ENCODE results near the gene SLC5A1. TPM values are rescaled to one million over a fixed set of nuclear protein-coding genes. Genes with fewer than 3 reads are reported as not detected.
"Not testable (repeated sequence)": the region's sequence is repeated elsewhere in the genome, so short reads cannot be mapped to it uniquely, and the experiment has no call there.

The SLC5A1 gene
- total and polyA plus RNA-seq, 9 of the 15 experiments (the other 6 are each of a cell fraction or from before 2014, with no cell fraction given), result not detected

DNA sequence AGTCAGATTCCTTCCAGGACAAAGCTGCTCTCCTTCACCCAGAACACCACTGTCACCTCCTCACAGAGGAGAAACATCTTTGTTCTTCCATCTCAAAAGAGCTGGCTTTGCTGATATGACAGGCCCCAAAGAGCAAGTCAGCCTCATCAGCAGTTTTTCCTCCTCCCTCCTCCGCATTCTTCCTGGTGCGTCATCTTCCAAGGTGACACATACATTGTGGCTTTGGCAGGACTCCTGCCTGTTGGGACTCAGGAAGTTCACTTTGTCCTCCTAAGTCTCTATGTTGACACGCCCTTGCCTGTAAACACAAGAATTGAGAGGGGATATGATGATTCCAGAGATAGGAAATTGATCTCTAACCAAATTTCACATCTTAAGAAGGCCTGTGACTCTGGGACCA, 92.9 kb downstream of the SLC5A1 start (continued):
- TF ChIP-seq ZNF318 (IDR thresholded peaks at IDR 0.05; ENCODE audit: borderline replicate concordance in 1 of 2, low read depth in 1 of 2) (peak in 1 of 2 experiments; percentile 61; a peak in 1 of 4 replicates), DPF2 (IDR thresholded peaks at IDR 0.05) (0 out of 2 replicates have a peak, but pooled peaks have one; percentile 24), SMARCE1 (IDR thresholded peaks at IDR 0.05) (peak; percentile 42; the same call in 1 of the 2 replicates), ZNF316 (IDR thresholded peaks at IDR 0.05) (peak; percentile 94), NFE2 (IDR thresholded peaks at IDR 0.05; ENCODE audit: low read depth) (peak; percentile 27; the same call in 1 of the 2 replicates), ATF3 (IDR thresholded peaks at IDR 0.05) (peak; percentile 82), JUN (IDR thresholded peaks at IDR 0.05; ENCODE audit: borderline replicate concordance, low read depth, low read length) (0 out of 2 replicates have a peak, but pooled peaks have one; percentile 23), MAFK (IDR thresholded peaks at IDR 0.05; ENCODE audit: low read length) (peak; percentile 79), ZEB2 (IDR thresholded peaks at IDR 0.05) (0 out of 2 replicates have a peak, but pooled peaks have one; percentile 37)
- TF ChIP-seq ATF3 (CRISPR knock-in tag; conservative IDR thresholded peaks at IDR 0.05); JUN (CRISPR knock-in tag; IDR thresholded peaks at IDR 0.05; ENCODE audit: borderline replicate concordance): not testable (repeated sequence)

GRCh38 chr22:32136881-32137280, 93.8 kb downstream of the SLC5A1 start:
- H3K9ac ChIP-seq (ENCODE audit: insufficient read depth in 1 of 2, low read depth in 2 of 2, low read length in 2 of 2); H3K4me1 ChIP-seq (replicated peaks in 1 of 2; ENCODE audit: control insufficient read depth in 2 of 2, insufficient read depth in 2 of 2, low read length in 2 of 2); H3K36me3 ChIP-seq (ENCODE audit: control insufficient read depth, insufficient read depth, low read length); in situ Hi-C loops (cut with MboI); H3K79me2 ChIP-seq (ENCODE audit: control insufficient read depth, insufficient read depth, low read length); BruUV-seq (replicated peaks); H4K20me1 ChIP-seq (replicated peaks; ENCODE audit: control insufficient read depth, insufficient read depth, low read length); POLR2A ChIA-PET; H3K27ac ChIP-seq (ENCODE audit: extremely low read depth, low read depth, low read length); H3K27me3 ChIP-seq (ENCODE audit: control insufficient read depth in 2 of 2, insufficient read depth in 2 of 2, low read length in 2 of 2); FAIRE-seq; H2AFZ ChIP-seq (ENCODE audit: low read depth, low read length); H3K4me3 ChIP-seq; H3K4me2 ChIP-seq (ENCODE audit: insufficient read depth, low read length); intact Hi-C loops (cut with micrococcal nuclease); ATAC-seq; CTCF ChIA-PET (ENCODE audit: low intra/inter-chr PET ratio); H3K9me3 ChIP-seq (replicated peaks; ENCODE audit: control insufficient read depth, insufficient read depth, low read depth, low read length); H3K9me1 ChIP-seq (ENCODE audit: control insufficient read depth, insufficient read depth, low read length); DNase-seq (ENCODE audit: extremely low read depth in 1 of 4, low spot score in 3 of 4): not testable (repeated sequence)
- 22% methylated on average over 3 of the region's 4 CpGs for WGBS (ENCODE audit: insufficient coverage, low coverage, missing lambda C conversion rate)

Data from K562 (cell line).